PC-3 (cell line): ENCODE measurements around the gene TRABD2B. TPM values are rescaled to one million over a fixed set of nuclear protein-coding genes. Genes with fewer than 3 reads are reported as not detected.

Experiments used
- ATAC-seq: fragments of 200-7000 bp; cut with Tn5 transposase; 2 replicates; pipeline ENCODE4 v1.9.1; 2020; ENCODE audit warnings: mild to moderate bottlenecking, moderate library complexity
- BruUV-seq: library from RNA; stranded (reverse); fragments of 400-500 nt; replicated peaks from 2 replicates; lab custom pipeline; 2021; lab: Mats Ljungman, UMichigan
- CTCF ChIA-PET: fragments of 300-600 bp; sonication (Branson Sonifier 250); formaldehyde crosslinking; loops from one replicate; lab custom pipeline; 2022; ENCODE audit warnings: antibody characterized with exemption; lab: Charles Lee
- POLR2A ChIA-PET: fragments of 300-600 bp; sonication (Branson Sonifier 250); formaldehyde crosslinking; loops from one replicate; lab custom pipeline; 2022; ENCODE audit warnings: antibody characterized with exemption; ENCODE audit not compliant: unreplicated experiment; lab: Charles Lee
- DNase-seq: peaks from one replicate; pipeline ENCODE4 v3.0.0-alpha.2; 2015
- H2AFZ ChIP-seq: fragments of 300-600 bp; sonication (generic); 2 replicates; pipeline ENCODE4 v1.6.0; 2016; ENCODE audit warnings: antibody characterized with exemption, low read length
- H3F3A ChIP-seq: fragments of 300-600 bp; sonication (generic); one replicate; pipeline ENCODE4 v1.6.0; 2017; ENCODE audit warnings: antibody characterized with exemption, low read length, control low read depth, mild to moderate bottlenecking; ENCODE audit not compliant: unreplicated experiment
- H3K27ac ChIP-seq: fragments of 300-600 bp; sonication (generic); 2 replicates; pipeline ENCODE4 v1.5.1; 2016; ENCODE audit warnings: mild to moderate bottlenecking, low read length
- H3K27me3 ChIP-seq: fragments of 300-600 bp; sonication (generic); 2 replicates; pipeline ENCODE4 v1.6.1; 2016; ENCODE audit warnings: low read length, mixed read lengths
- H3K36me3 ChIP-seq: fragments of 300-600 bp; sonication (generic); 2 replicates; pipeline ENCODE4 v1.6.1; 2016; ENCODE audit warnings: low read depth, mixed run types, low read length, mixed read lengths
- H3K4me1 ChIP-seq: fragments of 300-600 bp; sonication (generic); 2 replicates; pipeline ENCODE4 v1.5.1; 2016; ENCODE audit warnings: low read length; ENCODE audit not compliant: insufficient read depth
- H3K4me2 ChIP-seq: fragments of 300-600 bp; sonication (generic); 2 replicates; pipeline ENCODE4 v1.6.0; 2016; ENCODE audit warnings: low read length
- H3K4me3 ChIP-seq: fragments of 300-600 bp; sonication (generic); 2 replicates; pipeline ENCODE4 v1.5.1; 2016; ENCODE audit warnings: mild to moderate bottlenecking, low read length, mixed read lengths
- H3K79me2 ChIP-seq: fragments of 300-600 bp; sonication (generic); 2 replicates; pipeline ENCODE4 v1.6.1; 2017; ENCODE audit warnings: low read length, mixed read lengths
- H3K9ac ChIP-seq: fragments of 300-600 bp; sonication (generic); 2 replicates; pipeline ENCODE4 v1.6.0; 2016; ENCODE audit warnings: mild to moderate bottlenecking, low read length
- H3K9me2 ChIP-seq: fragments of 300-600 bp; sonication (generic); replicated peaks from 2 replicates; pipeline ENCODE4 v1.6.1; 2016; ENCODE audit warnings: mixed run types, low read length, mixed read lengths
- H3K9me3 ChIP-seq: fragments of 300-600 bp; sonication (generic); 2 replicates; pipeline ENCODE4 v1.6.1; 2016; ENCODE audit warnings: low read length, mixed read lengths
- H4K20me1 ChIP-seq: fragments of 300-600 bp; sonication (generic); 2 replicates; pipeline ENCODE4 v1.6.1; 2016; ENCODE audit warnings: low read length, mixed read lengths
- CTCF ChIP-seq: fragments of 300-600 bp; sonication (generic); conservative IDR thresholded peaks from 2 replicates; pipeline ENCODE4 v1.5.1; 2017; ENCODE audit warnings: antibody characterized with exemption, low read depth, mild to moderate bottlenecking, low read length
- EZH2 ChIP-seq: fragments of 300-600 bp; sonication (generic); IDR thresholded peaks from one replicate; pipeline ENCODE4 v1.6.1; 2017; ENCODE audit warnings: antibody characterized with exemption, mild to moderate bottlenecking, low read length; ENCODE audit not compliant: unreplicated experiment
- EZH2phosphoT487 ChIP-seq: fragments of 300-600 bp; sonication (generic); IDR thresholded peaks from 2 replicates; pipeline ENCODE4 v1.6.1; 2018; ENCODE audit warnings: mild to moderate bottlenecking, antibody characterized with exemption, low read length, borderline replicate concordance
- intact Hi-C: fragments of 100-400 bp; cut with micrococcal nuclease; formaldehyde crosslinking; loops from 2 replicates; pipeline ENCODE4 v1.9.0; 2023
- total RNA-seq: library from RNA; depleted of rRNA; stranded (reverse); fragments of >200 nt; gene quantifications from 2 replicates; pipeline ENCODE4 v1.2.3, GENCODE V29; 2014

TRABD2B gene
- total RNA-seq, 1 experiment from 2014 or later: 0.44 TPM

- no peaks in the 10 kb centered on the region for H4K20me1 ChIP-seq
- ChIA-PET POLR2A (no interaction called here), CTCF (no interaction called here)
- BruUV-seq: no TSS peak
- TF ChIP-seq EZH2 (no peak), EZH2phosphoT487 (no peak), CTCF (no peak)
- H3K9me3 ChIP-seq: no peaks in the 10 kb centered on the region
- no peak overlapping the region for H3K27ac ChIP-seq
- no peak overlapping the region for H3K4me3 ChIP-seq
- no peaks in the 10 kb centered on the region for H3K79me2 ChIP-seq
- no peaks in the 10 kb centered on the region for H3K9me2 ChIP-seq
- no peak overlapping the region for H3K9ac ChIP-seq
- no peaks in the 10 kb centered on the region for H3K27me3 ChIP-seq
- no peak for ATAC-seq
- peaks cover 18% of the 10 kb centered on the region for H3K4me1 ChIP-seq
- intact Hi-C loops: no loop called here
- H3K4me2 ChIP-seq: no peak overlapping the region
- no peak for DNase-seq
- peaks cover 3% of the 10 kb centered on the region for H3F3A ChIP-seq
- no peak overlapping the region for H2AFZ ChIP-seq
- H3K36me3 ChIP-seq: no peaks in the 10 kb centered on the region
These were observed 183.2 kb downstream of the TRABD2B start for GRCh38 chr1:47813970-47814369.

- Histone ChIP-seq H3K9ac (no peak overlapping the region), H3K36me3 (no peaks in the 10 kb centered on the region), H4K20me1 (no peaks in the 10 kb centered on the region), H3K79me2 (no peaks in the 10 kb centered on the region), H3K4me3 (no peak overlapping the region), H3K9me2 (no peaks in the 10 kb centered on the region), H3K4me2 (no peak overlapping the region), H3K9me3 (no peaks in the 10 kb centered on the region), H3K27ac (no peak overlapping the region), H3F3A (peaks cover 3% of the 10 kb centered on the region), H3K27me3 (no peaks in the 10 kb centered on the region), H2AFZ (no peak overlapping the region), H3K4me1 (peaks cover 23% of the 10 kb centered on the region)
- BruUV-seq: no TSS peak
- TF ChIP-seq EZH2: no peak
- no peak for TF ChIP-seq CTCF
- TF ChIP-seq EZH2phosphoT487: no peak
- CTCF ChIA-PET: no interaction called here
- ATAC-seq (no peak), DNase-seq (no peak)
- intact Hi-C loops: no loop called here
- POLR2A ChIA-PET: no interaction called here
These were observed 184.2 kb downstream of the TRABD2B start for GRCh38 chr1:47812904-47813514.

GRCh38 chr1:47810964-47811682, 186.1 kb downstream of the TRABD2B start:
- Histone ChIP-seq H3K36me3 (no peaks in the 10 kb centered on the region), H3K4me3 (no peak overlapping the region), H3K27me3 (no peaks in the 10 kb centered on the region), H4K20me1 (no peaks in the 10 kb centered on the region), H3K9ac (no peak overlapping the region), H2AFZ (no peak overlapping the region), H3K79me2 (no peaks in the 10 kb centered on the region), H3F3A (peaks cover 3% of the 10 kb centered on the region), H3K9me2 (no peaks in the 10 kb centered on the region), H3K4me2 (no peak overlapping the region), H3K9me3 (no peaks in the 10 kb centered on the region), H3K27ac (no peak overlapping the region), H3K4me1 (peaks cover 23% of the 10 kb centered on the region)
- BruUV-seq: no TSS peak
- TF ChIP-seq CTCF: no peak
- TF ChIP-seq EZH2: no peak
- TF ChIP-seq EZH2phosphoT487: no peak
- ChIA-PET CTCF (no interaction called here), POLR2A (no interaction called here)
- intact Hi-C loops: no loop called here
- DNase-seq: no peak
- ATAC-seq: no peak
